DMS153 treated with DMSO at 0.1 percent for 48 hours (cell line): ENCODE results near the gene MIA3.
"Not testable (repeated sequence)": the region's sequence is repeated elsewhere in the genome, so short reads cannot be mapped to it uniquely, and the experiment has no call there.

Experiments used
- DNase-seq: peaks from one replicate; lab custom pipeline; 2025; ENCODE audit not compliant: unreplicated experiment; lab: John Stamatoyannopoulos, UW

Gene MIA3

DNA sequence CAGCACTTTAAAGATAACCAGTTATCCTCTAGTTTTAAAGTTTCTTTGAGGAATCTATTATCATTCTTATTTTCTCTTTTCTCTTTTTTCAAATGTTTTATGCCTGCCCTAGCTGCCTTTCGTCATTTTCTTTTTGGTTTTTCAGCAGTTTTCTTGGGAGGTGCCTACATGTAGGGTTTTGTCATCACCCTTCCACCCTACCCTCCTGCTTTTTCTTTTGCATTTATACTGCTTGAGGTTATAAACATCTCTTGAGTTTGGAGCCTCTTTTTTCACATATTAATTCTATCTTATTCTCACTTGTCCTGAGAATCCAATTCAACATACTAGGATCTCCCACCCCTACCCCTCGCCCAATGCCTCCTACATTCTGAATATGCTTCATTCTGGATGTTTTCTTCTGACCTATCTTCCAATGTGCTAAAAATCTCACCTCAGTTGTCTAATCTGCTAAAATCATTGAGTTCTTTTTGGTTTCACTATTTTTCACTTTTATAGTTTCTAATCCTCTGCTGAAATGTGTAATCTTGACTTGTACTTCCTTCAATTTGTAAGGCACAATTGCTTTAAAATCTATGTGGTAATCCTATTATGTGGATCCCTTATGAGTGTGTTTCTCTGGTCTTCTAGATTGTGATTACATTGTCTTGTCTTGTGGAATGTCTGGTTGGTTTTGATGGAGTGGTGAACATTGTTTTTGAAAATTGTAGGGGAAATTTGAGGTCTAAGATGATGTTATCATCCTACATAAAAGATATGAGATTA, 38.7 kb downstream of the MIA3 start:
- DNase-seq = no peak

DNA sequence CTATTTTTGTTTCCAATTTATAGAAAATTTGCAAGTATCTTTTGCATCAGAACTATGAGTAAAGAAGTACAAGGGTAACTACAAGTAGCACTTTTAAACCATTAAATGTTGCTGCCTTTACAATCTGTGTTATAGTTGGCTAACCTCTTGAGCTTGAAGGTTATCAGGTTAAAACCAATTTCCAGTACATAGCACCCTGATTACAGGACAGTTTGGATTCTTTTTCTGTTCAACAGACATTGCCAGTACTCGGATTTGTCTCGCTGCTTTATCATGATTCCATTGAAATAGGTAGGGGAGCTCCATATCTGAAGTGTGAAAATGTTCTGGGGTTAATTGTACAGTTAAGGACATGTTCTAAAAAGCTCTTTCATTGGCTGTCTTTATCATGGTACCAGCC, 40.0 kb downstream of the MIA3 start:
- no peak for DNase-seq

DNA sequence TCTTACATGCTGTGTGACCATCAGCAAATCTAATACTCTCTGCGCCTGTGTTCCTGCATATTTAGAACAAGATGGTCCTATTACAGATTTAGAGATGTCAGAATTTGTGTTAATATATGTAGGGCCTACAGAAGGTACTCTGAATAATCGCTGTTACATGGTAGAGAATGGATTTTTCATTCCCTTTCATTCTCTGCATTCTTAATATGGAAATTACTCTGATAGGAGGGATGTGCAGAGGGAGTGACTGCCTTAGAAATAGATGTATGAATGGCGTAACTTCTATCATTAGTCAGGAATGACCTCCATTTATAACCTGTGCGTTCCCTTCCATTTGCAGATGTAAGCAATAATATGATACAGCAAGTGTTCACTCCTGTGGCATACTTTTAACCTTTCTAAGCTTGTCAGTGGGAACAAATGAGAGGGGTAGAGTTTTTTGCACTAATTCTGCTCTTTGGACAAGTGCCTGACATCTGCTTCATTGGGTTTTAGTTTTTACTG, 45.6 kb downstream of the MIA3 start:
- DNase-seq = no peak

DNA sequence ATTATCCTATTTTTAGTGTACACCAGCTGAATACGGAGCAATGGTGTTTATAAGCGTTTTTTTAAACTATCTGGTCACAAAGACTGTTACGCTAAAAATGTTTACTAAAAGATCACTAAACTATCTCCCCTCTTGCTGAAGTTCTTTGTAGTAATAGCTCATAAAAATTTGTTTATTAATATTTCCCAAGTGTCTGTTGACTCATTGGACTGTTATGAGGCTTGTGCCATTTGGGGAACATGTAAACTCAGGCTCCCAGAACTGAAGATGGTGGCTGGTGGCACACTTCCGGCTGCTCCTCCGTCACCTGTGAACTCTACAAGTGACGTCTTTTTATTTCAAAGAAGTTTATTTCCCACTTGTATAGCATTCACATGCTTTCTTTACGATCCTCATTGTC, 48.1 kb downstream of the MIA3 start:
- no peak for DNase-seq

DNA sequence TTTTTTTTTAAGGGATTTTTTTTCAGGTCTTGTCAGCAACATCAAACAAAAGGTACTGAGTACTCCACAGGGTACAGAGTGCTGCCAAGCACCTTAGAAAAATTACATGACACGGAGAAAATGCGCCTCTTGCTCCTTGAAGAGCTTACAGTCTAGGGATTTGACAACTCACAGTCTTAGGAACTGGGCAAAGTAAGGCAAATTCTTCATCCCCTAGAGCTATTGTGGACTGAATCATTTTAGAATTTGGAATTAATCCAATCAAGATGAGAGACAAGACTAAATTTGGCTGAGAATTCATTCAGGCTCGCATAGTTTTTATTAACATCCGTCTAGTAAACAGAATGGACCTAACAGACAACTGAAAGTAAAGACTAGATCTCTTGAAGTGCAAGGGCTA, 50.3 kb downstream of the MIA3 start:
- not testable (repeated sequence) for DNase-seq

DNA sequence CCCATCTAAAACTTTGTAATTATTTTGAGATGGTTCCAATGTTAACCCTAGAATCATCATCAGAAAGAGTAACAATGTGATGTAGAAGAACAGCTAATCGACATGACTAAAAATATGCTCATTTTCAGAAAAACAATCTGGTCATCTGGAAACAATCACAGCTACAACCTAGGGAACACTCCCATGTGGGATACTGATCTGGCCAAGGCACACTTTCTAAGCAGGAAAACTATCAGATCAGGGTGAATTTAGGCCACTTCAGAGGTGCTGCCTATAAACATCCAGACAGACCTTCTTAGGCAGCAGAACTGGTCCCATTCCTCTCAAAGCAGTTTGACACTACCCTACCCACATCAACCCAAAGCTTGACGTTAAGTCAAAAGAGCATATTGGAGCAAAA, 51.2 kb downstream of the MIA3 start:
- not testable (repeated sequence) for DNase-seq

DNA sequence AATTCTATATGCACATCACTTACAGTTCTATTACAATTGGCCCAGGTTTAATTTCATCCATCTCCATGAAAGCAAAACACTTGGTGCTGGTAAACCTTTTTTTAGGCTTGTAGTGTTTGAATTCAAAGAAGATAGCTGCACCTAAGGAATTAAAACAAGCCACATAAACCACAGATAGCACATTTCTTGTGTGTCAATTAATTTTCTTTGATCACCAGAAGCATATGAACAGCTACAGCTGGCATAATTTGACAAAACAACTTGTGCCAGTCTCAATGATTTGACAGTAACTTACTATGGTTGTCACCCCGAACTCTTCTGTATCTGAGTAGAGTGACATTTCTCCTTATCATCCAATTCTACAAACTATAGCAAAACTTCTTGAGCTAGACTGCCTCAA, 52.2 kb downstream of the MIA3 start:
- no peak for DNase-seq

DNA sequence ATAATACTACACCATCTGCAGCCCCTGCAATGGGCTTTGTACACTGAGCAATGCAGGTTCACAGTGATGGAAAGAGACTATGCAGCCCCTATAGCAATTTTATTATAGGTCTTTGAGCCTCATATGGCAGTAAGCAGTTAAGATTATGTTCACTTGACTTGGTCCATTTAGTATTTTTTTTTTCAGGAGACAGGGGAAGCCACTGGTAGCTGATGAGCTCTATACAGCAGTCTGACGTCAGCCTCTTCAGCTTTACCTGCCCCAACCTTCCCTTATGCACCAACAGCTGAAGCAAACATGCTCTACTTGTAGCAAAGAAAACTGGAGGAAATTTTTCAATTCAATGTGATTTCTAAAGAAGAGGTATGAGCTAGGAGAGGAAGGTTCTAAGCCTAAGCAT, 62.2 kb downstream of the MIA3 start:
- no peak for DNase-seq

DNA sequence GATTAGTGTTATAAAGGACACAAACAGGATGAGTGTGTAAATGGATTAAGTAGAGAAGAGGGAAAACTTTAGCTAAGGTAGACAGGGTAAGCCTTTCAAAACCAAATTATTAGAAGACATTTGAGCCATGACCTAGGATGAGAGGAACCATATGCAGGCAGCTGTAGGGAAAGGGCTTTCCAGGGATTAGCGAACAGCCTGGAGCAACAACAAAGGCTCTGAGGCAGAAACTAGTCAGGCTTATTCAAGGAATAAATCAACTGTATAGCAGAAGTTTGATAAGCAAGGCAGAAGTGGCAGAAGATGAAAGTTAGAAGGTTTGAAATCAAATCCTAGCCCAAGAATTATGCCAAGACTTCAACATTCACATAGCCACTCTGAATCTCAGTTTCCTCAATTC, 73.1 kb downstream of the MIA3 start:
- no peak for DNase-seq

DNA sequence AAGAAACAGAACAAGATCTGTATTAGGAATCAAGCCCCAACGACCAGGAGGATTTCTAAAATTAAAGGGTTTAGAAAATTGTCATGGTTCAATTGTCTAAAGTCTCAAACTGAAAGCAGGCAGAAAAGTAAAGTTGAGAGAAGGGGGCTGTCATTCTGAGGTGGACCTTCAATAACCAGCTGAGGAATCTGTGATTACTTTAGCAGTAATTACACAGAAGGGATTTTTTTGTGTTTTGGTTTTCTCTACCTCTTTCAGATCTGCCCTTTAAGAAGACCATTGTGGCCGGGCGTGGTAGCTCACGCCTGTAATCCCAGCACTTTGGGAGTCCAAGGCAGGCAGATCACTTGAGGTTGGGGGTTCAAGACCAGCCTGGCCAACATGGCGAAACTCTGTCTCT, 77.0 kb downstream of the MIA3 start:
- DNase-seq = no peak

DNA sequence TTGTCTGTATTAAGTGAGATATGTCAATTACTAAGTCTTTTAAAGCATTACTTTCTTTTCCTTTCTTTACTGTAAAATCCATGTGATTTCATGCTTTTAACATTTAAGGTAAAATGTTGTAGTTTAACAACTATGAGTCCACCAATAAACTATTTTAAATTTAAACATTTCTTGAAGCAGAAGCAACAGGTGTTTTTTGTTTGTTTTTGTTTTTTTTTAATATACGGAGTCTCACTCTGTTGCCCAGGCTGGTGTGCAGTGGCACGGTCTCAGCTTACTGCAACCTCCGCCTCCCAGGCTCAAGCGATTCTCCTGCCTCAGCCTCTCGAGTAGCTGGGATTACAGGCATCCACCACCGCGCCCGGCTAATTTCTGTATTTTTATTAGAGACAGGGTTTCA, 78.8 kb downstream of the MIA3 start:
- no peak for DNase-seq

DNA sequence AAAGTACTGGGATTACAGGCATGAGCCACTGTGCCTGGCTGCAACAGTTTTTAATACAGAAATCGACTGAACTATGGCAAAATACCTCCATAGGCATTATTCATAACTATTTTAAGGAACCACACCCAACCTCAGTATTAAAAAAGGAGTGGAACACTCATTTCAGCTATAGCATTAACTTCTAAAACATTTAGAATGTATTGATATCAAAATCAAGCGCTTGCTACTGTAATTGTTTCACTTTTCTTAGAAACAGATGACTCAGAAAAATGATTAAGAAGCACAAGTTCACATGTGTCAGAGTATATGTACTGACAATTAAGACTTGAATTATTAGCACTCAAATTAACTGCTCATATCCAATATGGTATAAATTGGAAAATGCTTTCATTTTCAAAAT, 79.3 kb downstream of the MIA3 start:
- no peak for DNase-seq

DNA sequence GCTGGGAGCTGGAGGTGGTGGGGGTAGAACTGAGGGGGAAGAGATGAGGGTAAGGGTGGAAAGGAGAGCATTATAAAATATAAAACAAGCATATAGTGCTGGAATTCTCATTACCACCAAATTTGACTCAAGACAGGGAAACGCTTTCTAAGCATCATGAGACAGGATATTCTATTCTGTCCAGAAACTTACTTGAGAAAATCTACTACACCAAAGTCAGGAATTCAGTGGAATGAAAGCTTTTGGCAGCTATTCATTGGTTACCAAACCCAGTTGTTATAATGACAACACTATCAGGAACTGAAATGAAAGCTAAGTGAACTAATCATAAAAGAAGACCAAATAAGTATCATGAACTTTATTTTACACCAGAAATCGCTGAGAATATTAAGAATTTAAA, 79.9 kb downstream of the MIA3 start:
- no peak for DNase-seq

DNA sequence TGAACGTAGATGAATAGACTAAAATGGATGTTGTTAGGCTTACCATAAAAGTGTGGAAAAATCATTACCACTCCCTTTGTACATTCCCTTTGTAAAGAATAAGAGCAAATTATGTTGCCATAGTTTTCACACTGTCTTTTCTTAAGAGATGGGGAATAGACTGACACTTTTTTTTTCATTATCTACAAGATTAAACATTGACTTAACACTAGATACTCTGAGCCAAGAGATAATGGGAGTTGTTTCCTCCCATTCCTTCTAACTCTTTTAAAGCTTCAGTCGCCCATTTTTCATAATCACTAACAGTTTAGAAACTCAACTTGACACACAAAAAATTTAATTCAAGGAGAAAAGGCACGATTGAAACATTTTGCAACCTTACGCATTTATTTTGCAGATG, 84.3 kb downstream of the MIA3 start:
- no peak for DNase-seq

DNA sequence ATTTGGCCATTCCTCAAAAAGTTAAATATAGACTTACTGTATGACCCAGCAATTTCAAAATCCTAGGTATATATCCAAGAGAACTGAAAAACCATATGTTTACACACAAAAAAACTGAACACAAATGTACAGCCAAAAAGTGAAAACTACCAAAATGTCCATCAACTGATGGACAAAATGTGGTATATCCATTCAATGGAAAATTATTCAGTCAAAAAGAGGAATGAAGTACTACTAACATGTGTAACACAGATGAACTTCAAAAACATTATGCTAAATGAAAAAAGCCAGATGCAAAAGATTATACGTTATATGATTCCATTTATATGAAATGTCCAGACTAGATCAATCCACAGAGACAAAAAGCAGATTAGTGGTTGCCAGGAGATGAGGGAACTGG, 86.4 kb downstream of the MIA3 start:
- no peak for DNase-seq

DNA sequence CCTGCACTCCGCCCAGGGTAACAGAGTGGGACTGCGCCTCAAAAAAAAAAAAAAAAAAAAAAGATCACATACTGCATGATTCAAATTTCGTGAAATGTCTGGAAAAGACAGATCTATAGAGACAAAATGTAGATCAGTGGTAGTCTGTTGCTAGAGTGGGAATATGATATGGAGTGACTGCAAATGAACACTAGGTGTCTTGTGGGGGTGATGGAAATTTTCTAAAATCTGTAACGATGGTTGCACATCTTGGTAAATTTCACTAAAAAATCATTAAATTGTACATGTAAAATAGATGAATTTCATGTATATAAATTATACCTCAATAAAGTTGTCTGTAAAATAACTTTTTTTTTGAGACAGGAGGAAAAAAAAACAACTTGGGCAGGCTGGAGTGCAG, 88.9 kb downstream of the MIA3 start:
- DNase-seq = no peak

DNA sequence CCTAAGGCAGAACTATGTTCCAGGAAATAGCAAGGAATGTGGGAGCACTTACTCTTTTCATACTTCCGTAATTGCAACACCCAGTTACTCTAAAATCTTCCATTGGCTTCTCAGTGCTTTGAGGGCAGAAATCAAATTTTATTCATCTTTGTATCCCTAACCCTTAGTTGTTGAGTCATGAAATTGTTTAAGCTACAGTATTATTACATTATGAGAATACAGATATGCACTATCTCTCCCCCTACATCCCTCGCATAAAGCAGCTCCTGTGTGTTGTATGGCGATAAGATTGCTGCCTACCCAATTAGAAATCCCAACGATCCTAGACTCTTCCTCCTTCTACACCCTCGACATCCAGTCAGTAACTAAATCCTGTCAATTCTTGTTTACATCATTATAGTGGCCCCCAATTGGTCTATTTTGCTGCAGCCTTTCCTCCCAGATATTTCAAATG, 91.8 kb downstream of the MIA3 start:
- no peak for DNase-seq

DNA sequence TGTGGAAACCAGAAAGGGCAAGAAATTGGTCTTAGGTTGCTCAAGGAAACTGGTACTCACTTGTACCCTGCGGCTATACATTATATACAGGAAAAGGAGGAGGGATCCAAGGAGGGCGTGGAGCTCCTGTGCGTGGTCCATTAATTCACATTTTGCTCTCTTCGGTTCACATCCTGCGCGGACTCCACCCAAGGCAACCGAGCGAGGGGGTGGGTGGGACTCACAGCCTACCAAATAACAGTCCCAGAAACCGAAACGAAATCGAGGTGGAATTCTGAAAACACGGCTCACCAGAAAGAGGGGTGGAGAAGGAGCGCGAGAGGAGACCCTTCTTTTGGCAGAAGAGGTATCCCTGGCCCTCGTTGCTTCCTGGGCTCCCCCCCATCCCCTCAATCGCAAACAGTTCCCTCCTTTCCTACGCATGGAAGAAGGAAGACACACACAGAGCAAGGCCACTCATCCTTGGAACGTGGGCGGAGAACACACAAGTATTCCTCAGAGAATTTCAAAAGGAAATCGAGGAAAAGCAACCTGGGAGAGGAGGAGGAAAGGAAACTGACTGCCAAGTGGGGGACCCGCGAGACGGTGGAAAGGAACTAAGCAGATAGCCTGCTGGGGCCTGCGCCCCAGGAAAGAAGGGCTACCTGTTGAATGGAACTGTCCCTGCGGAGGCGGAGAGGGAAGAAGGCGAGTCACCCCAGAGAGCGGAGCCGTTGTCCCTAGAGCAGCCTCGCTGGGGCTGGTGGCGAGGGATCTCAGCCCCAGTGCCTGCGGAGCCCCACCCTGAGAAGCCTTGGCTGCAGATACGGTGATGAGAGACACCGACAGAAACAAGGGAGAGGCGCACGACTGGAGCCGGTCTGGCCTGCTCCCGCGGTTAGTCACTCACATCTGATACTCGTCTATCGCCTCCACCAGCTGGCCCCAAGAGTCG, 93.7 kb downstream of the MIA3 start:
- peak; percentile 36 for DNase-seq

DNA sequence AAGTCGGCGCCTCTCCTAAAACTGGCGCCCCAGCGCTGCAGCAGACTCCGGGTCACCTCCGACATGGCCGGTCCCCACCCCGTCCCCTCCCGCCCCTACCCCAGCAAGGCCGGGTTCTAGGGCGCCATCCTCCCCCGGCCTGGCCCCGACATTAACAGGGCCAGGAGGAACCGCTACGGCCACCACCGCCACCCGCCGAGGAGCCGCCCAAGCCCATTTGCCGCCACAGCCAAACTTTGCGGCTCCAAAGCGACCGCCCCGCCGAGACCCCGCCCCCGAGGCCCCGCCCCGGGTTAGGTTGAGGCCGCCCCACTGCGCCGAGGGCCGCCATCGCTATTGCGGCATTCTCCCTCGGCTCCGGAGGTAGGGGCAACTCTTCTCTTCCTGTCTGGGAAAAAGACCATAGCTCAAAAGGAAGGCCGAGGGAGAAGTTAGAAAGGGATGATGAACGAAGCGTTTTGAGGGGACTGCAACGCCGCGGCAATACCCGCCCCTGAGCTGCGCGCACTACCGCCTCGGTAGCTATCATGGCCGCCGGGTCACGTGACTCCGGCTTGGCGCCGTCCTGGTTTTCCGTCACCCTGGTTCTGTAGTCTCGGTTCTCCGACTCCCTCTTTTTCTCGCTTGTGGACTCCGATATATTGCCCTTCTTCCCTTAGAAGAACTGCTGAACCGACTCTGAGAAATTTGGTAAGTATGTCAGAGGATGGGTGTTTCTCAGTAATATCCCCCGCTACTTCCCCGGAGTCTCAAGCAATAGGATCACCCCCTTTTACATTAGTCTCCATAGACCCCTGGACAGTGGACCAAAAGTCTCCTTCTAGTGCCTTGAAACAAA, 94.6 kb downstream of the MIA3 start, which contains the start of the genes AIDA and BROX:
AIDA (minus strand) TSS at position 239 of the 838 bp plus-strand sequence; CDS start at position 65, 174 bp downstream.
BROX (plus strand) TSS at position 312 of the 838 bp plus-strand sequence. CDS start 3,136 bp downstream, outside the sequence.
- peak; percentile 97 for DNase-seq

DNA sequence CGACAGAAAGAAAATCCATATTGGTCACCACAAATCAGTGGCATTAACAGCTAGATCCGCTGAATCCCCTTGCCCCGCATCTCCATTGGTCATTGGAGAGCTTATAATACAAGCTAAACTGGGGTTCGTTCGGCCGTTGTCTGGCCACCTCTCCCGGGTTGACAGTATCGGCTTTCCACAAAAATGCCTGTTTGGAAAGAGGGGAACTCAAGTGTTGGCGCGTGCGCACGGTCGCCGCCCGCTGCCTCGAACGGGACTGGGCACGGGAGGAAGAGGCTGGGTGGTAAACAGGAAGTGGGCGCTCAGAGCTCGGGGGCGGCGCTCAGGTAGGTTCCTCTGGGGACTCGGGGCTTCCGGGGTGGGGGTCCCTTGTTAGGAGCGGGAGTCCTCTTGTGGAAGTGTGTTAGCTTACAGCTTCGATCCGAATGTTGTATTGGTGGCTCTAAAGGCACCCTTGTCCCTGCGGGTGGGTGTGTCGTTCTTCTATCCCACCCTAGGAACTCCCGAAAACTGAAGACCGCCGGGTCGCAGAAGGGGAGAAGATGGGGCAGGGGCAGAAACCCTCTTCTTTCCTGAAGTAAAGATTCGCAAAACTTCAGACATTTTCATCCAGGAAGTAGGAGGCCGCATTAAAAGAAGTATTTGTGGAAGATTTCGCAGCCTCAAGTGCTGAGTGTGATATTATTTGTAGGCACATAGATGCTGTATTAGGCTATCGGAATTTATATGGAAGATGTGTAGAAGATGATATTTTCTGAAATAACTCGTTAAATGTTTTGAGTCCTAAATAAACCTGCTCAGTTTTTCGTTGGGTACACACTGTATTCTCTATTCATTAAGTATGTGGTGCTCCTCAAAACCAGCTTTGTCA, 95.4 kb downstream of the MIA3 start:
- DNase-seq = peak; percentile 97
